Stomach (tissue), 19 donors: ENCODE measurements around the gene HHLA2. TPM values are rescaled to one million over a fixed set of nuclear protein-coding genes. Genes with fewer than 3 reads are reported as not detected.

Source experiments
- DNase-seq, 2 donors: peaks; one replicate each; pipeline versions ENCODE4 v3.0.0 to v3.0.0-alpha.2; 2013 to 2019
- H3K27ac ChIP-seq, 5 donors: fragments of 200-600 bp in 4 of 5; sonication (generic) in 4 of 5; one replicate each; pipeline ENCODE4 v1.5.1; 2013 to 2019; ENCODE audit warnings: mild to moderate bottlenecking in 1 of 5, moderate library complexity in 1 of 5
- H3K27me3 ChIP-seq, 3 donors: fragments of 200-600 bp; sonication (generic); one replicate each; pipeline ENCODE4 v1.5.1; 2017 to 2019; ENCODE audit warnings: mixed run types in 1 of 3
- H3K36me3 ChIP-seq, 4 donors: fragments of 200-600 bp; sonication (generic); 1 replicate in 3 of 4; 2 replicates in 1 of 4; pipeline ENCODE4 v1.5.1; 2016 to 2019
- H3K4me1 ChIP-seq, 4 donors: fragments of 200-600 bp; sonication (generic); one replicate each; pipeline ENCODE4 v1.5.1; 2016 to 2019
- H3K4me3 ChIP-seq, 4 donors: fragments of 200-600 bp; sonication (generic) in 3 of 4; one replicate each; pipeline ENCODE4 v1.5.1; 2016 to 2019; ENCODE audit warnings: mild to moderate bottlenecking in 1 of 4
- H3K9me3 ChIP-seq, 4 donors: fragments of 200-600 bp; sonication (generic); one replicate each; pipeline ENCODE4 v1.5.1; 2016 to 2019
- CTCF ChIP-seq, 7 experiments: fragments of 450-650 bp in 4 of 7; fragments of 200-600 bp in 3 of 7; sonication (generic) in 3 of 7; IDR thresholded peaks; one replicate each; pipeline ENCODE4 v1.5.1; 2016 to 2019; ENCODE audit warnings: antibody characterized with exemption in 7 of 7, control low read depth in 2 of 7, mild to moderate bottlenecking in 1 of 7
- EP300 ChIP-seq: sonication (generic); formaldehyde crosslinking; IDR thresholded peaks from one replicate; pipeline ENCODE4 v1.6.1; 2017; ENCODE audit warnings: antibody characterized with exemption
- POLR2A ChIP-seq, 4 donors: fragments of 450-650 bp; IDR thresholded peaks; one replicate each; pipeline ENCODE4 v1.6.1; 2016; ENCODE audit warnings: antibody characterized with exemption in 4 of 4, control low read depth in 2 of 4, mild to moderate bottlenecking in 1 of 4, moderate library complexity in 1 of 4
- POLR2AphosphoS5 ChIP-seq, 3 donors: sonication (generic); formaldehyde crosslinking; IDR thresholded peaks; one replicate each; pipeline ENCODE4 v1.6.1; 2016; ENCODE audit warnings: antibody characterized with exemption in 3 of 3
- WGBS, 5 donors: extraction: QIAGEN DNeasy Blood & Tissue Kit in 3 of 5; methylation state at CpG; one replicate each; pipeline versions ENCODE4 v1.1.5 to v1.1.7; 2013 to 2018; 5-methylcytosine and 5-hydroxymethylcytosine counted together
- intact Hi-C: fragments of 100-400 bp; cut with DNase I; formaldehyde crosslinking; loops from one replicate; pipeline ENCODE4 v1.15.1; 2023; ENCODE audit warnings: low total_unique reads
- long read RNA-seq, 10 donors: transcript quantifications; one replicate each; lab custom pipeline, GENCODE V29; 2026
- polyA plus RNA-seq, 3 donors: library from polyadenylated mRNA; stranded (reverse); fragments of 200-250 nt; gene quantifications; one replicate each; pipeline ENCODE4 v1.2.3, GENCODE V29; 2013
- total RNA-seq, 5 donors: library from RNA; depleted of rRNA; stranded (reverse); fragments of >200 nt; gene quantifications; one replicate each; pipeline versions ENCODE4 v1.1.0 to v1.2.3, GENCODE V29; 2014 to 2016
- donor health status: healthy with polysubstance abuse.
- donor health status: Bipolar disorder and iron deficiency.
- donor health status: healthy.

The HHLA2 gene, protein sequence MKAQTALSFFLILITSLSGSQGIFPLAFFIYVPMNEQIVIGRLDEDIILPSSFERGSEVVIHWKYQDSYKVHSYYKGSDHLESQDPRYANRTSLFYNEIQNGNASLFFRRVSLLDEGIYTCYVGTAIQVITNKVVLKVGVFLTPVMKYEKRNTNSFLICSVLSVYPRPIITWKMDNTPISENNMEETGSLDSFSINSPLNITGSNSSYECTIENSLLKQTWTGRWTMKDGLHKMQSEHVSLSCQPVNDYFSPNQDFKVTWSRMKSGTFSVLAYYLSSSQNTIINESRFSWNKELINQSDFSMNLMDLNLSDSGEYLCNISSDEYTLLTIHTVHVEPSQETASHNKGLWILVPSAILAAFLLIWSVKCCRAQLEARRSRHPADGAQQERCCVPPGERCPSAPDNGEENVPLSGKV
- total RNA-seq (10 to 100 TPM in 2 of 5 donors, 1 to 10 TPM in 1, under 1 TPM in 1, not detected in 1; 0.87 to 18.8 (median 9.6) TPM), polyA plus RNA-seq (1 to 10 TPM in 2 of 3 donors, under 1 TPM in 1; 0.23 to 2.7 (median 1.2) TPM)
- long read RNA-seq, donor 1, result 0 reads
- long read RNA-seq, donor 2, partial matches to known transcripts, result 0 of 2 reads
- long read RNA-seq, donor 2, other reads (novel, unspliced or antisense), result 0 of 2 reads
- long read RNA-seq, donor 3, result 0 reads
- long read RNA-seq, donor 4, result 0 reads
- long read RNA-seq, donor 5, result 0 reads
- long read RNA-seq, donor 6, result 0 reads
- long read RNA-seq, donor 7, partial matches to known transcripts, result 0 of 1 reads
- long read RNA-seq, donor 7, other reads (novel, unspliced or antisense), result 0 of 1 reads
- long read RNA-seq, donor 8, result 0 reads
- long read RNA-seq, donor 9, result 0 reads
- long read RNA-seq, donor 10, result 0 reads

- H3K36me3 ChIP-seq, result no peaks in the 10 kb centered on the region
- H3K4me3 ChIP-seq, result no peak within 1 kb of the TSS
- H3K9me3 ChIP-seq, result no peaks in the 10 kb centered on the region
- peak within 1 kb of the TSS in 2 of 5 donors; percentile 42 to 85 for H3K27ac ChIP-seq
- intact Hi-C loops, result no loop called here
- TF ChIP-seq POLR2AphosphoS5 (IDR thresholded peaks at IDR 0.05) (peak in 1 of 3 donors; percentile 35), CTCF (IDR thresholded peaks at IDR 0.05) (no peak)
- no peaks in the 10 kb centered on the region for H3K27me3 ChIP-seq
- peaks cover 0 to 27% (median 9%) of the 10 kb centered on the region in 4 donors for H3K4me1 ChIP-seq
- 21 to 43% (median 31%) methylated on average over 2 of the region's 2 CpGs for WGBS, 5 donors
- DNase-seq, result peak in 1 of 2 donors; percentile 81
These were observed at the start of gene HHLA2 for GRCh38 chr3:108296239-108296638. TSS of gene HHLA2 (plus strand) at chr3:108296548. CDS start at chr3:108351814, 55,266 bp downstream.

GRCh38 chr3:108250626-108251025 lies 45.7 kb upstream of the HHLA2 start:
- WGBS, 5 donors, result 73 to 87% (median 82%) methylated on average over 2 of the region's 2 CpGs

DNA sequence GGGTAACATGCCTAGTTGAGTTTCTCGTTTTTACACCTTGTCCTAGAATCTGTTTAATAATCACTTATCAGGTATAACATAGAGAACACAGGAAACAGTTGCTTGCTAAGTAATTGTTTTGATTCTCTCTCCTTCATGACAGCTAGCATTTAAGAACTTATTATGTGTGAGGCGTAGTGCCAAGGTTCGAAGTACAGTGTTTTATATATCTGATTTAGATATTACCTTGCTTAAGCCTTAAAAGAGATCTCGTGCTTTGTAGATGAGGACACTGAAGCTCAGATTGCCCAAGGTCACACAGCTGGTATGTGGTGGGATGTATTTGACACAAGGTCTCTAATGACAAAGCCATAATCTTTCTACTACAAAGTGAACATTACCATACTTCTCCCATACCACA lies 45.1 kb upstream of the HHLA2 start:
- Histone ChIP-seq H3K36me3 (no peaks in the 10 kb centered on the region), H3K9me3 (no peaks in the 10 kb centered on the region), H3K4me3 (no peak overlapping the region), H3K27ac (no peak overlapping the region), H3K4me1 (no peaks in the 10 kb centered on the region), H3K27me3 (no peaks in the 10 kb centered on the region)
- intact Hi-C loops, result no loop called here
- 38 to 71% (median 47%) methylated on average over 4 of the region's 4 CpGs for WGBS, 5 donors
- TF ChIP-seq EP300 (no peak), POLR2AphosphoS5 (IDR thresholded peaks at IDR 0.05) (no peak), POLR2A (IDR thresholded peaks at IDR 0.05) (no peak), CTCF (IDR thresholded peaks at IDR 0.05) (no peak)
- peak in 1 of 2 donors; percentile 46 for DNase-seq

More at GRCh38 chr3:108250626-108251025, 45.7 kb upstream of the HHLA2 start:
- H3K36me3 ChIP-seq, result no peaks in the 10 kb centered on the region
- TF ChIP-seq POLR2A (IDR thresholded peaks at IDR 0.05) (no peak), CTCF (IDR thresholded peaks at IDR 0.05) (no peak), EP300 (no peak), POLR2AphosphoS5 (IDR thresholded peaks at IDR 0.05) (no peak)
- DNase-seq, result peak in 1 of 2 donors; percentile 24
- H3K27ac ChIP-seq, result no peak overlapping the region
- no peaks in the 10 kb centered on the region for H3K9me3 ChIP-seq
- no peaks in the 10 kb centered on the region for H3K27me3 ChIP-seq
- no peak overlapping the region for H3K4me3 ChIP-seq
- intact Hi-C loops, result no loop called here
- no peaks in the 10 kb centered on the region for H3K4me1 ChIP-seq

DNA sequence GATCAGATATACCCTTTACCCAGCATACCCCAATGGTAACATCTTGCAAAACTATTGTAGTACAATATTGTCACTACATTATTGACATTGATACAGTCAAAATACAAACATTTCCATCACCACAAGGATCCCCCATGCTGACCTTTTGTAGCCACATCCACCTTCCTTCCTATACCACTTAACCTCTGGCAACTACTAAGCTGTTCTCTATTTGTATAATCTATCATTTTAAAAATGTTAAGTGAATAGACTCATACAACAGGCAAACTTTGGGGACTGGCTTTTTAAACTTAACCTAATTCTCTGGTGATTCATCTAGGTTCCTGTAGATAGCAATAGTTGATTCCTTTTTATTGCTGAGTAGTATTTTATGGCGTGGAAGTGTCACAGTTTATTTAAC lies 44.5 kb upstream of the HHLA2 start:
- Histone ChIP-seq H3K27ac (no peak overlapping the region), H3K4me3 (no peak overlapping the region), H3K4me1 (no peaks in the 10 kb centered on the region), H3K36me3 (no peaks in the 10 kb centered on the region), H3K27me3 (no peaks in the 10 kb centered on the region), H3K9me3 (no peaks in the 10 kb centered on the region)
- TF ChIP-seq POLR2A (IDR thresholded peaks at IDR 0.05), result no peak
- TF ChIP-seq CTCF (IDR thresholded peaks at IDR 0.05), result no peak
- no peak for TF ChIP-seq POLR2AphosphoS5 (IDR thresholded peaks at IDR 0.05)
- TF ChIP-seq EP300, result no peak
- WGBS, 5 donors, result 83 to 97% (median 88%) methylated on average over 1 of the region's 1 CpG
- no peak for DNase-seq
- intact Hi-C loops, result no loop called here
